Measurements from ENCODE around the gene LAMB4. TPM values are rescaled to one million over a fixed set of nuclear protein-coding genes. Genes with fewer than 3 reads are reported as not detected.
A peak's percentile ranks its signal among the peaks of the same experiment; 100 is the strongest.

LAMB4 gene
- polyA plus RNA-seq, 1 of the 3 experiments (the other 2 are of a cell fraction) = 0.36 TPM

DNA sequence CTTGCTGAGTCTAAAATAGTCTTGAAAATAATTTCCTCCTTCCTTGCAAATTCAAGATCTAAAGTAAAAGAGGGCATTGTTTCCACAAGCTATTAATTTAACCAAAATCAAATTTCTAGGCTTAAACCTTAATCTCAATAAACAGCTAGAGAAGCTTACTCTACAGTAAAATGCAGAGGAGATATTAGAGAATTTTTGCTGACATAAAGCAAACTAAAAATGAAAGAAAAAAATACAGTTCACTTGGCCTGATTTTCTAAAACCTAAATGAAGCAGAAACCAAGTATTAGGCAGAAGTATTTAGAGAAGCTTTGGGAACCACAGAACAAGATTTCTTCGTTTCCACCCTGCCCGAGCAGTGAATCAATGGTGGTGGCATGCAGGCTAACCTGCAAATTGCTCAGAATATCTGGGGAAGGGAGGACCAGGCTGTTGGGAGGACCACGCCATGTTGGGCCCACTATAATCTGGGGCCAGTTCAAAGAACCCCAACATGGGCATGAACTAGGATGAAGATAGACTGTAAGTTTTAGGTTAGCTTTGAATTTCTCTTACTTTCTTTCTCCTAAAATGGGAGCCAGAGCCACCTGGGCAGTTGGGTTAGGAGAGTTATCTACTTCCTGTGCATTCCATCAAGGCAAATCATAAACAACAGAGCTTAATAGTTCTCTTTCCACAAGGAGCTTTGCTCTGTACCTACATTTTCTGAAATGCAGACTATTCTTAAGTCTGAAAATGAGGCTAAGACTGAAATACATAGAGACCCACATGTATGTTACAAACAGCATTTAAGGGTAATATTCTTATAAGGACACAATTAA lies 131.3 kb downstream of the LAMB4 start:
- H4K20me1 ChIP-seq (ENCODE audit: insufficient read depth) = peaks cover 6% of the 10 kb centered on the region; the same call in 1 of the 2 replicates
- peak overlapping the region; percentile 93 for H3K27ac ChIP-seq (ENCODE audit: low read depth in 2 of 2, low read length in 1 of 2)
- peaks cover 80% of the 10 kb centered on the region for H3F3A ChIP-seq (replicated peaks; ENCODE audit: insufficient read depth)
- WGBS (ENCODE audit: low lambda C conversion rate) = 89% methylated on average over 3 of the region's 3 CpGs
- no peaks in the 10 kb centered on the region for H3K27me3 ChIP-seq (ENCODE audit: insufficient read depth)
- H3K36me3 ChIP-seq (replicated peaks in 1 of 2; ENCODE audit: control insufficient read depth in 1 of 2, insufficient read depth in 2 of 2, low read length in 1 of 2) = peaks cover 51 to 65% of the 10 kb centered on the region in 2 experiments
- TF ChIP-seq JUND (IDR thresholded peaks at IDR 0.05) = peak; percentile 56; the same call in 1 of the 2 replicates
- TF ChIP-seq FOXM1 (IDR thresholded peaks at IDR 0.05; ENCODE audit: low read depth) = no peak
- no peak for TF ChIP-seq FOXJ3 (CRISPR knock-in tag; IDR thresholded peaks at IDR 0.05)
- TF ChIP-seq, protein P1, sequence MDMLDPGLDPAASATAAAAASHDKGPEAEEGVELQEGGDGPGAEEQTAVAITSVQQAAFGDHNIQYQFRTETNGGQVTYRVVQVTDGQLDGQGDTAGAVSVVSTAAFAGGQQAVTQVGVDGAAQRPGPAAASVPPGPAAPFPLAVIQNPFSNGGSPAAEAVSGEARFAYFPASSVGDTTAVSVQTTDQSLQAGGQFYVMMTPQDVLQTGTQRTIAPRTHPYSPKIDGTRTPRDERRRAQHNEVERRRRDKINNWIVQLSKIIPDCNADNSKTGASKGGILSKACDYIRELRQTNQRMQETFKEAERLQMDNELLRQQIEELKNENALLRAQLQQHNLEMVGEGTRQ (IDR thresholded peaks at IDR 0.05; ENCODE audit: borderline replicate concordance, low read depth, low read length) = no peak
- TF ChIP-seq TCF12 (IDR thresholded peaks at IDR 0.05) = peak; percentile 64; the same call in 1 of the 2 replicates
- peak; percentile 31; the same call in 1 of the 2 replicates for TF ChIP-seq FOSL2 (IDR thresholded peaks at IDR 0.05; ENCODE audit: borderline replicate concordance, low read depth)
- H3K9me3 ChIP-seq = no peaks in the 10 kb centered on the region
- H3K4me1 ChIP-seq (ENCODE audit: control insufficient read depth in 1 of 2, insufficient read depth in 2 of 2, low read depth in 1 of 2, low read length in 1 of 2) = peaks cover 70 to 71% of the 10 kb centered on the region in 2 experiments
- no peak overlapping the region for H2AFZ ChIP-seq (ENCODE audit: low read depth)
- peak overlapping the region; percentile 96; the same call in 1 of the 2 replicates for H3K9ac ChIP-seq
- H3K4me2 ChIP-seq = peak overlapping the region; percentile 93
- peak overlapping the region in 1 of 2 experiments; percentile 92; a peak in 1 of 4 replicates for H3K4me3 ChIP-seq (ENCODE audit: low read depth in 2 of 2, low read length in 1 of 2)
- peaks cover 60% of the 10 kb centered on the region for H3K79me2 ChIP-seq (ENCODE audit: insufficient read depth)
- no peak for DNase-seq
- ChIA-PET POLR2A (no interaction called here), CTCF (interaction anchor here (0.6 to 6.4 kb wide), 8 partner anchors 16 to 1181 kb away, joined by 3 to 33 read pairs (median 4); no protein-coding TSS in a partner anchor)
- no peaks in the 10 kb centered on the region for H3K9me2 ChIP-seq

- Histone ChIP-seq H3K27me3 (ENCODE audit: insufficient read depth) (no peaks in the 10 kb centered on the region), H3K4me2 (peak overlapping the region; percentile 93), H3K9me3 (no peaks in the 10 kb centered on the region), H3K4me3 (ENCODE audit: low read depth in 2 of 2, low read length in 1 of 2) (peak overlapping the region in 1 of 2 experiments; percentile 92; a peak in 1 of 4 replicates), H3K79me2 (ENCODE audit: insufficient read depth) (peaks cover 68% of the 10 kb centered on the region), H3K27ac (ENCODE audit: low read depth in 2 of 2, low read length in 1 of 2) (peak overlapping the region; percentile 93), H4K20me1 (ENCODE audit: insufficient read depth) (peaks cover 6% of the 10 kb centered on the region; the same call in 1 of the 2 replicates), H3K9ac (no peak overlapping the region), H2AFZ (ENCODE audit: low read depth) (no peak overlapping the region), H3F3A (replicated peaks; ENCODE audit: insufficient read depth) (peaks cover 74% of the 10 kb centered on the region), H3K36me3 (replicated peaks in 1 of 2; ENCODE audit: control insufficient read depth in 1 of 2, insufficient read depth in 2 of 2, low read length in 1 of 2) (peaks cover 58 to 72% of the 10 kb centered on the region in 2 experiments), H3K4me1 (ENCODE audit: control insufficient read depth in 1 of 2, insufficient read depth in 2 of 2, low read depth in 1 of 2, low read length in 1 of 2) (peaks cover 70 to 75% of the 10 kb centered on the region in 2 experiments), H3K9me2 (no peaks in the 10 kb centered on the region)
- DNase-seq = no peak
- CTCF ChIA-PET = interaction anchor here (2.2 to 6.4 kb wide), 4 partner anchors 16 to 148 kb away, joined by 6 to 33 read pairs (median 15); no protein-coding TSS in a partner anchor
- POLR2A ChIA-PET = no interaction called here
- WGBS (ENCODE audit: low lambda C conversion rate) = 60% methylated on average over 2 of the region's 2 CpGs
- TF ChIP-seq SIN3A (IDR thresholded peaks at IDR 0.05; ENCODE audit: borderline replicate concordance, low read depth, low read length) = no peak
- no peak for TF ChIP-seq MEF2A (IDR thresholded peaks at IDR 0.05; ENCODE audit: borderline replicate concordance, low read depth)
- no peak for TF ChIP-seq JUND (IDR thresholded peaks at IDR 0.05)
- no peak for TF ChIP-seq TEAD4 (IDR thresholded peaks at IDR 0.05; ENCODE audit: borderline replicate concordance, insufficient read depth)
- TF ChIP-seq, protein P2, sequence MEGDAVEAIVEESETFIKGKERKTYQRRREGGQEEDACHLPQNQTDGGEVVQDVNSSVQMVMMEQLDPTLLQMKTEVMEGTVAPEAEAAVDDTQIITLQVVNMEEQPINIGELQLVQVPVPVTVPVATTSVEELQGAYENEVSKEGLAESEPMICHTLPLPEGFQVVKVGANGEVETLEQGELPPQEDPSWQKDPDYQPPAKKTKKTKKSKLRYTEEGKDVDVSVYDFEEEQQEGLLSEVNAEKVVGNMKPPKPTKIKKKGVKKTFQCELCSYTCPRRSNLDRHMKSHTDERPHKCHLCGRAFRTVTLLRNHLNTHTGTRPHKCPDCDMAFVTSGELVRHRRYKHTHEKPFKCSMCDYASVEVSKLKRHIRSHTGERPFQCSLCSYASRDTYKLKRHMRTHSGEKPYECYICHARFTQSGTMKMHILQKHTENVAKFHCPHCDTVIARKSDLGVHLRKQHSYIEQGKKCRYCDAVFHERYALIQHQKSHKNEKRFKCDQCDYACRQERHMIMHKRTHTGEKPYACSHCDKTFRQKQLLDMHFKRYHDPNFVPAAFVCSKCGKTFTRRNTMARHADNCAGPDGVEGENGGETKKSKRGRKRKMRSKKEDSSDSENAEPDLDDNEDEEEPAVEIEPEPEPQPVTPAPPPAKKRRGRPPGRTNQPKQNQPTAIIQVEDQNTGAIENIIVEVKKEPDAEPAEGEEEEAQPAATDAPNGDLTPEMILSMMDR (IDR thresholded peaks at IDR 0.05) = no peak
- no peak for TF ChIP-seq RFX5 (IDR thresholded peaks at IDR 0.05; ENCODE audit: low read length)
- TF ChIP-seq YY1 (IDR thresholded peaks at IDR 0.05; ENCODE audit: low read depth) = no peak
- TF ChIP-seq, protein P1 (IDR thresholded peaks at IDR 0.05; ENCODE audit: borderline replicate concordance, low read depth, low read length) = no peak
- TF ChIP-seq POLR2AphosphoS5 (IDR thresholded peaks at IDR 0.05; ENCODE audit: low read depth, low read length) = peak; percentile 3; the same call in 1 of the 2 replicates
- TF ChIP-seq, protein P3, sequence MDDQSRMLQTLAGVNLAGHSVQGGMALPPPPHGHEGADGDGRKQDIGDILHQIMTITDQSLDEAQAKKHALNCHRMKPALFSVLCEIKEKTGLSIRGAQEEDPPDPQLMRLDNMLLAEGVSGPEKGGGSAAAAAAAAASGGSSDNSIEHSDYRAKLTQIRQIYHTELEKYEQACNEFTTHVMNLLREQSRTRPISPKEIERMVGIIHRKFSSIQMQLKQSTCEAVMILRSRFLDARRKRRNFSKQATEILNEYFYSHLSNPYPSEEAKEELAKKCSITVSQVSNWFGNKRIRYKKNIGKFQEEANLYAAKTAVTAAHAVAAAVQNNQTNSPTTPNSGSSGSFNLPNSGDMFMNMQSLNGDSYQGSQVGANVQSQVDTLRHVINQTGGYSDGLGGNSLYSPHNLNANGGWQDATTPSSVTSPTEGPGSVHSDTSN (IDR thresholded peaks at IDR 0.05) = peak; percentile 43; the same call in 1 of the 2 replicates
These were observed 132.0 kb downstream of the LAMB4 start for GRCh38 chr7:107998150-107998549.
